ENCODE measurements around the gene NPBWR2. TPM values are rescaled to one million over a fixed set of nuclear protein-coding genes. Genes with fewer than 3 reads are reported as not detected.

Gene NPBWR2
- total and polyA plus RNA-seq, 9 of the 15 experiments (the other 6 are each of a cell fraction or from before 2014, with no cell fraction given) = not detected

GRCh38 chr20:64071341-64072332 lies 35.7 kb downstream of the NPBWR2 start:
- ATAC-seq (no peak), DNase-seq (ENCODE audit: extremely low read depth in 1 of 4, low spot score in 3 of 4) (no peak), FAIRE-seq (no peak)
- ChIA-PET CTCF (ENCODE audit: low intra/inter-chr PET ratio) (no interaction called here), POLR2A (interaction anchor here (0.5 to 1.1 kb wide), 4 partner anchors 9 to 26 kb away, joined by 3 to 5 read pairs (median 4); partner anchors contain the start of gene TCEA2)
- Histone ChIP-seq H3K4me1 (replicated peaks in 1 of 2; ENCODE audit: control insufficient read depth in 2 of 2, insufficient read depth in 2 of 2, low read length in 2 of 2) (peaks cover 2 to 81% of the 10 kb centered on the region in 2 experiments; a peak in 3 of 5 replicates), H3K36me3 (ENCODE audit: control insufficient read depth, insufficient read depth, low read length) (peaks cover 8% of the 10 kb centered on the region; the same call in 1 of the 3 replicates), H3K9ac (ENCODE audit: insufficient read depth in 1 of 2, low read depth in 2 of 2, low read length in 2 of 2) (peak overlapping the region in 1 of 2 experiments; percentile 65; a peak in 1 of 4 replicates), H3K79me2 (ENCODE audit: control insufficient read depth, insufficient read depth, low read length) (no peaks in the 10 kb centered on the region), H4K20me1 (replicated peaks; ENCODE audit: control insufficient read depth, insufficient read depth, low read length) (no peaks in the 10 kb centered on the region), H3K9me1 (ENCODE audit: control insufficient read depth, insufficient read depth, low read length) (no peaks in the 10 kb centered on the region), H3K4me3 (no peak overlapping the region), H3K27ac (ENCODE audit: extremely low read depth, low read depth, low read length) (no peak overlapping the region), H3K9me3 (replicated peaks; ENCODE audit: control insufficient read depth, insufficient read depth, low read depth, low read length) (no peaks in the 10 kb centered on the region), H2AFZ (ENCODE audit: low read depth, low read length) (no peak overlapping the region), H3K27me3 (ENCODE audit: control insufficient read depth in 2 of 2, insufficient read depth in 2 of 2, low read length in 2 of 2) (no peaks in the 10 kb centered on the region), H3K4me2 (ENCODE audit: insufficient read depth, low read length) (no peak overlapping the region)
- in situ Hi-C loops (cut with MboI) = no loop called here
- intact Hi-C loops (cut with micrococcal nuclease) = no loop called here
- WGBS (ENCODE audit: insufficient coverage, low coverage, missing lambda C conversion rate) = 71% methylated on average over 23 of the region's 30 CpGs
- BruUV-seq (replicated peaks) = no TSS peak
- peak; percentile 28 for TF ChIP-seq HMGN3 (IDR thresholded peaks at IDR 0.05; ENCODE audit: borderline replicate concordance, extremely low read depth, insufficient read length, low read depth, low read length)
- peak; percentile 57 for TF ChIP-seq POLR2G (IDR thresholded peaks at IDR 0.05; ENCODE audit: low read depth, low read length)
- 0 out of 2 replicates have a peak, but pooled peaks have one; percentile 27 for TF ChIP-seq RBFOX2 (IDR thresholded peaks at IDR 0.05; ENCODE audit: low read depth, low read length)
- TF ChIP-seq ARID2 (IDR thresholded peaks at IDR 0.05) = no peak
- TF ChIP-seq SIRT6 (IDR thresholded peaks at IDR 0.05; ENCODE audit: low read depth, low read length) = no peak
